ENCODE data around the gene NOVA1.

The NOVA1 gene

GRCh38 chr14:26526137-26526536 lies 71.7 kb downstream of the NOVA1 start:
- Mint-ChIP-seq H3K4me3 (no peak overlapping the region), H3K36me3 (no peaks in the 10 kb centered on the region), H3K9me3 (no peaks in the 10 kb centered on the region), H3K27ac (no peak overlapping the region), H3K4me1 (no peaks in the 10 kb centered on the region)
- ATAC-seq (no peak), DNase-seq (ENCODE audit: low spot score in 2 of 2) (no peak)

GRCh38 chr14:26525085-26525484 lies 72.7 kb downstream of the NOVA1 start:
- Mint-ChIP-seq H3K27ac (no peak overlapping the region), H3K4me1 (no peaks in the 10 kb centered on the region), H3K9me3 (no peaks in the 10 kb centered on the region), H3K4me3 (no peak overlapping the region), H3K36me3 (no peaks in the 10 kb centered on the region)
- ATAC-seq, result no peak
- DNase-seq (ENCODE audit: low spot score in 2 of 2), result no peak

GRCh38 chr14:26522967-26523366 lies 74.9 kb downstream of the NOVA1 start:
- Mint-ChIP-seq H3K36me3 (no peaks in the 10 kb centered on the region), H3K9me3 (peaks cover 3% of the 10 kb centered on the region), H3K4me1 (no peaks in the 10 kb centered on the region), H3K27ac (no peak overlapping the region), H3K4me3 (no peak overlapping the region)
- ATAC-seq, result no peak
- no peak for DNase-seq (ENCODE audit: low spot score in 2 of 2)

- H3K4me1 Mint-ChIP-seq, result no peaks in the 10 kb centered on the region
- ATAC-seq, result no peak
Observed at GRCh38 chr14:26517771-26518170, 80.1 kb downstream of the NOVA1 start.

GRCh38 chr14:26500028-26500427 lies 97.8 kb downstream of the NOVA1 start:
- ATAC-seq (no peak), DNase-seq (ENCODE audit: low spot score in 2 of 2) (no peak)
- Mint-ChIP-seq H3K27ac (no peak overlapping the region), H3K36me3 (no peaks in the 10 kb centered on the region), H3K4me3 (no peak overlapping the region), H3K9me3 (peaks cover 9% of the 10 kb centered on the region), H3K4me1 (no peaks in the 10 kb centered on the region)

More at GRCh38 chr14:26517771-26518170, 80.1 kb downstream of the NOVA1 start:
- Mint-ChIP-seq H3K36me3 (no peaks in the 10 kb centered on the region), H3K27ac (no peak overlapping the region), H3K9me3 (peaks cover 6% of the 10 kb centered on the region), H3K4me3 (no peak overlapping the region)
- no peak for DNase-seq (ENCODE audit: low spot score in 2 of 2)

GRCh38 chr14:26499546-26499945 lies 98.3 kb downstream of the NOVA1 start:
- Mint-ChIP-seq H3K4me1 (no peaks in the 10 kb centered on the region), H3K27ac (no peak overlapping the region), H3K4me3 (no peak overlapping the region), H3K9me3 (peaks cover 5% of the 10 kb centered on the region), H3K36me3 (no peaks in the 10 kb centered on the region)
- ATAC-seq, result no peak
- DNase-seq (ENCODE audit: low spot score in 2 of 2), result no peak

GRCh38 chr14:26486922-26487321 lies 110.9 kb downstream of the NOVA1 start:
- H3K36me3 Mint-ChIP-seq, result no peaks in the 10 kb centered on the region
- H3K9me3 Mint-ChIP-seq, result peaks cover 10% of the 10 kb centered on the region
- H3K4me3 Mint-ChIP-seq, result no peak overlapping the region

GRCh38 chr14:26484562-26484961 lies 113.3 kb downstream of the NOVA1 start:
- no peaks in the 10 kb centered on the region for H3K36me3 Mint-ChIP-seq
- H3K9me3 Mint-ChIP-seq, result peaks cover 8% of the 10 kb centered on the region
- DNase-seq (ENCODE audit: low spot score in 2 of 2) (no peak), ATAC-seq (no peak)
- no peak overlapping the region for H3K27ac Mint-ChIP-seq
- no peaks in the 10 kb centered on the region for H3K4me1 Mint-ChIP-seq
- H3K4me3 Mint-ChIP-seq, result no peak overlapping the region

More at GRCh38 chr14:26486922-26487321, 110.9 kb downstream of the NOVA1 start:
- no peak for ATAC-seq
- DNase-seq (ENCODE audit: low spot score in 2 of 2), result no peak
- H3K27ac Mint-ChIP-seq, result no peak overlapping the region
- H3K4me1 Mint-ChIP-seq, result no peaks in the 10 kb centered on the region

GRCh38 chr14:26478967-26479366 lies 118.9 kb downstream of the NOVA1 start:
- H3K4me1 Mint-ChIP-seq, result no peaks in the 10 kb centered on the region
- H3K9me3 Mint-ChIP-seq, result peaks cover 7% of the 10 kb centered on the region
- no peak for ATAC-seq
- no peaks in the 10 kb centered on the region for H3K36me3 Mint-ChIP-seq
- no peak overlapping the region for H3K27ac Mint-ChIP-seq
- DNase-seq (ENCODE audit: low spot score in 2 of 2), result no peak
- no peak overlapping the region for H3K4me3 Mint-ChIP-seq

- peaks cover 15% of the 10 kb centered on the region for H3K9me3 Mint-ChIP-seq
- H3K4me1 Mint-ChIP-seq, result no peaks in the 10 kb centered on the region
- ATAC-seq (no peak), DNase-seq (ENCODE audit: low spot score in 2 of 2) (no peak)
- H3K4me3 Mint-ChIP-seq, result no peak overlapping the region
- no peak overlapping the region for H3K27ac Mint-ChIP-seq
- no peaks in the 10 kb centered on the region for H3K36me3 Mint-ChIP-seq
Observed at GRCh38 chr14:26466862-26467261, 131.0 kb downstream of the NOVA1 start.

- no peak overlapping the region for H3K27ac Mint-ChIP-seq
- no peak for ATAC-seq
- peaks cover 19% of the 10 kb centered on the region for H3K9me3 Mint-ChIP-seq
- H3K36me3 Mint-ChIP-seq, result no peaks in the 10 kb centered on the region
- H3K4me3 Mint-ChIP-seq, result no peak overlapping the region
- DNase-seq (ENCODE audit: low spot score in 2 of 2), result no peak
- H3K4me1 Mint-ChIP-seq, result no peaks in the 10 kb centered on the region
Observed at GRCh38 chr14:26463136-26463535, 134.7 kb downstream of the NOVA1 start.

GRCh38 chr14:26454105-26454504 lies 143.7 kb downstream of the NOVA1 start:
- H3K9me3 Mint-ChIP-seq, result peaks cover 19% of the 10 kb centered on the region
- ATAC-seq, result no peak

GRCh38 chr14:26448181-26448855 lies 149.5 kb downstream of the NOVA1 start:
- H3K27ac Mint-ChIP-seq, result no peak overlapping the region
- no peak for DNase-seq (ENCODE audit: low spot score in 2 of 2)
- H3K36me3 Mint-ChIP-seq, result no peaks in the 10 kb centered on the region
- no peak overlapping the region for H3K4me3 Mint-ChIP-seq
- H3K4me1 Mint-ChIP-seq, result no peaks in the 10 kb centered on the region
- peaks cover 19% of the 10 kb centered on the region for H3K9me3 Mint-ChIP-seq
- no peak for ATAC-seq

More at GRCh38 chr14:26454105-26454504, 143.7 kb downstream of the NOVA1 start:
- DNase-seq (ENCODE audit: low spot score in 2 of 2), result no peak
- H3K36me3 Mint-ChIP-seq, result no peaks in the 10 kb centered on the region
- no peaks in the 10 kb centered on the region for H3K4me1 Mint-ChIP-seq
- H3K27ac Mint-ChIP-seq, result no peak overlapping the region
- no peak overlapping the region for H3K4me3 Mint-ChIP-seq

GRCh38 chr14:26444822-26445221 lies 153.0 kb downstream of the NOVA1 start:
- DNase-seq (ENCODE audit: low spot score in 2 of 2) (no peak), ATAC-seq (no peak)
- Mint-ChIP-seq H3K9me3 (peaks cover 16% of the 10 kb centered on the region), H3K36me3 (no peaks in the 10 kb centered on the region), H3K4me1 (no peaks in the 10 kb centered on the region), H3K4me3 (no peak overlapping the region), H3K27ac (no peak overlapping the region)

GRCh38 chr14:26443654-26444053 lies 154.2 kb downstream of the NOVA1 start:
- Mint-ChIP-seq H3K4me1 (no peaks in the 10 kb centered on the region), H3K4me3 (no peak overlapping the region), H3K36me3 (no peaks in the 10 kb centered on the region), H3K27ac (no peak overlapping the region), H3K9me3 (peaks cover 16% of the 10 kb centered on the region)
- DNase-seq (ENCODE audit: low spot score in 2 of 2) (no peak), ATAC-seq (no peak)

- Mint-ChIP-seq H3K36me3 (no peaks in the 10 kb centered on the region), H3K4me1 (no peaks in the 10 kb centered on the region), H3K27ac (no peak overlapping the region), H3K9me3 (peaks cover 13% of the 10 kb centered on the region), H3K4me3 (no peak overlapping the region)
- ATAC-seq (no peak), DNase-seq (ENCODE audit: low spot score in 2 of 2) (no peak)
Observed at GRCh38 chr14:26429205-26429604, 168.6 kb downstream of the NOVA1 start.

Measured in stimulated activated effector memory CD8-positive, alpha-beta T cell treated with anti-CD3 and anti-CD28 coated beads, Interleukin-12 subunit alpha, Interleukin-12 subunit beta, amount 100 ng/mL, for 72 hours (primary cell).